ENCODE results near the gene ENO2. TPM values are rescaled to one million over a fixed set of nuclear protein-coding genes. Genes with fewer than 3 reads are reported as not detected.
"Not testable (repeated sequence)": the region's sequence is repeated elsewhere in the genome, so short reads cannot be mapped to it uniquely, and the experiment has no call there.

The ENO2 gene
- polyA plus RNA-seq, 1 donor, result 18.6 TPM

GRCh38 chr12:6871052-6871957 lies 43.1 kb upstream of the ENO2 start:
- H3K27ac ChIP-seq (ENCODE audit: low read length), result peak overlapping the region; percentile 91
- DNase-seq, result peak; percentile 52 to 80
- no peaks in the 10 kb centered on the region for H3K9me3 ChIP-seq (ENCODE audit: control insufficient read depth, low read depth, low read length)
- H3K4me1 ChIP-seq (ENCODE audit: control insufficient read depth, insufficient read depth, low read length), result peaks cover 36% of the 10 kb centered on the region
- WGBS (ENCODE audit: insufficient coverage, low lambda C conversion rate), result no CpG with 5 or more reads among the region's 12 CpGs
- H3K4me3 ChIP-seq (ENCODE audit: low read length), result peak overlapping the region; percentile 91
- H3K27me3 ChIP-seq (ENCODE audit: control insufficient read depth, insufficient read depth, low read length), result no peaks in the 10 kb centered on the region
- H3K36me3 ChIP-seq (ENCODE audit: control insufficient read depth, insufficient read depth, low read length), result peaks cover 25% of the 10 kb centered on the region

GRCh38 chr12:6872073-6873048 lies 42.0 kb upstream of the ENO2 start:
- peak overlapping the region; percentile 91 for H3K4me3 ChIP-seq (ENCODE audit: low read length)
- no peaks in the 10 kb centered on the region for H3K9me3 ChIP-seq (ENCODE audit: control insufficient read depth, low read depth, low read length)
- peak; percentile 87 to 89 for DNase-seq
- WGBS (ENCODE audit: insufficient coverage, low lambda C conversion rate), result no CpG with 5 or more reads among the region's 40 CpGs
- peak overlapping the region; percentile 91 for H3K27ac ChIP-seq (ENCODE audit: low read length)
- H3K27me3 ChIP-seq (ENCODE audit: control insufficient read depth, insufficient read depth, low read length), result no peaks in the 10 kb centered on the region
- H3K4me1 ChIP-seq (ENCODE audit: control insufficient read depth, insufficient read depth, low read length), result peaks cover 31% of the 10 kb centered on the region
- peaks cover 25% of the 10 kb centered on the region for H3K36me3 ChIP-seq (ENCODE audit: control insufficient read depth, insufficient read depth, low read length)

DNA sequence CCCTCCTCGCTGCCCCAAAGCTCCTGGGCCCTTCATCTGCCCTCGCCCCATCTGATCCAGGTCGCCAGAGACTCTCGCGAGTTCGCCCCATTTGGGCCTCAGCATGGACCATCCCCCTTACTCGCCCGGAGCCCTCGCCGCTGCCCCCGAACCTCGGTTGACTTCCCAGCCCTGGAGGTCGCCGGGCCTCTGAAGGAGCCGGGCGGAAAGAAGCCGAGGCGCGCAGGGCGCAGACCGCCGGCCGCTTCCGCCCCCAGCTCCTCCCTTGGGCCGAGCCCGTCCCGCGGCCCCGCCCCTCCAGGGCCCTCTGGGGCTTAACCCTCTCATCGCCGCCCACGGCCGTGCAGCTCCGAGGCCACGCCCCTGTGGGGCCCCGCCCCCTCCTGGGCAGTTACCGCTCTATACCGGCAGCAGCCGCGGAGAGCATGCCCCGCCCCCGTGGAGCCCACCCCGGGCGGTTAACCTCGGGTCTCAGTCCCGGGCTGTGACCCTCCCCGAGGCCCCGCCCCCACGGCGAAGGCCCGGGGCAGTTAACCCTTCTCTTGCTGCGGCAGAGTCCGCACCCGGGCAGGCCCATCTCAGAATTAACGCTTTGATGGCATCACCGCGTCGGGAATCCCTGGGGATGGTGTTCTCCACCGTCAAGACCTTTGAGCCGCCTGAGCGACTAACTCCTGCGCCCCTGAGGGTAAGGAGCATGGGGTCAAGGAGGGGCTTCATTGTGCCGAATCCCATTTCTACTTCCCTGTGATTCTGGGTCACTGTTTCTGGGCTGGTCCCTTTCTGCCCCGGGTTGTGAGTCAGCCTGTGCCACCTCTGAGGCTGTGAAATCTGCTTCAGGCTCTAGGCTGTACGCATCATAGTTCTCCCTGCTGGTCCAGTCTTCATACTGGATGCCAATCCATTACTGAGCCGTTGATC lies 41.0 kb upstream of the ENO2 start, which contains the start of gene SPSB2:
Gene SPSB2, minus strand, starts transcription at position 210 of the 921 bp plus-strand sequence. CDS start 402 bp downstream, outside the sequence.
- DNase-seq, result peak; percentile 98
- H3K36me3 ChIP-seq (ENCODE audit: control insufficient read depth, insufficient read depth, low read length), result peaks cover 25% of the 10 kb centered on the region
- peaks cover 30% of the 10 kb centered on the region for H3K4me1 ChIP-seq (ENCODE audit: control insufficient read depth, insufficient read depth, low read length)
- H3K27me3 ChIP-seq (ENCODE audit: control insufficient read depth, insufficient read depth, low read length), result no peaks in the 10 kb centered on the region
- H3K9me3 ChIP-seq (ENCODE audit: control insufficient read depth, low read depth, low read length), result no peaks in the 10 kb centered on the region
- peak within 1 kb of the TSS; percentile 91 for H3K27ac ChIP-seq (ENCODE audit: low read length)
- peak within 1 kb of the TSS; percentile 91 for H3K4me3 ChIP-seq (ENCODE audit: low read length)
- no CpG with 5 or more reads among the region's 66 CpGs for WGBS (ENCODE audit: insufficient coverage, low lambda C conversion rate)

- WGBS (ENCODE audit: insufficient coverage, low lambda C conversion rate), result 67% methylated on average over 4 of the region's 9 CpGs
- H3K27ac ChIP-seq (ENCODE audit: low read length), result peak overlapping the region; percentile 84
- peak overlapping the region; percentile 91 for H3K4me3 ChIP-seq (ENCODE audit: low read length)
- peaks cover 25% of the 10 kb centered on the region for H3K36me3 ChIP-seq (ENCODE audit: control insufficient read depth, insufficient read depth, low read length)
- H3K27me3 ChIP-seq (ENCODE audit: control insufficient read depth, insufficient read depth, low read length); H3K9me3 ChIP-seq (ENCODE audit: control insufficient read depth, low read depth, low read length); DNase-seq: not testable (repeated sequence)
- H3K4me1 ChIP-seq (ENCODE audit: control insufficient read depth, insufficient read depth, low read length), result peaks cover 24% of the 10 kb centered on the region
Measured at GRCh38 chr12:6874015-6874368, 40.4 kb upstream of the ENO2 start.

GRCh38 chr12:6879824-6880223 lies 34.6 kb upstream of the ENO2 start:
- no CpG with 5 or more reads among the region's 11 CpGs for WGBS (ENCODE audit: insufficient coverage, low lambda C conversion rate)
- not testable (repeated sequence) for H3K4me1 ChIP-seq (ENCODE audit: control insufficient read depth, insufficient read depth, low read length); H3K27ac ChIP-seq (ENCODE audit: low read length); H3K4me3 ChIP-seq (ENCODE audit: low read length); H3K9me3 ChIP-seq (ENCODE audit: control insufficient read depth, low read depth, low read length); H3K27me3 ChIP-seq (ENCODE audit: control insufficient read depth, insufficient read depth, low read length); DNase-seq
- peaks cover 14% of the 10 kb centered on the region for H3K36me3 ChIP-seq (ENCODE audit: control insufficient read depth, insufficient read depth, low read length)

GRCh38 chr12:6883252-6883651 lies 31.1 kb upstream of the ENO2 start:
- Histone ChIP-seq H3K27ac (ENCODE audit: low read length) (no peak overlapping the region), H3K9me3 (ENCODE audit: control insufficient read depth, low read depth, low read length) (no peaks in the 10 kb centered on the region), H3K4me3 (ENCODE audit: low read length) (no peak overlapping the region), H3K36me3 (ENCODE audit: control insufficient read depth, insufficient read depth, low read length) (peaks cover 12% of the 10 kb centered on the region), H3K27me3 (ENCODE audit: control insufficient read depth, insufficient read depth, low read length) (no peaks in the 10 kb centered on the region), H3K4me1 (ENCODE audit: control insufficient read depth, insufficient read depth, low read length) (peaks cover 22% of the 10 kb centered on the region)
- DNase-seq, result no peak
- 100% methylated on average over 1 of the region's 5 CpGs for WGBS (ENCODE audit: insufficient coverage, low lambda C conversion rate)

- H3K9me3 ChIP-seq (ENCODE audit: control insufficient read depth, low read depth, low read length), result no peaks in the 10 kb centered on the region
- H3K27ac ChIP-seq (ENCODE audit: low read length), result no peak overlapping the region
- H3K4me1 ChIP-seq (ENCODE audit: control insufficient read depth, insufficient read depth, low read length), result peaks cover 22% of the 10 kb centered on the region
- no peaks in the 10 kb centered on the region for H3K27me3 ChIP-seq (ENCODE audit: control insufficient read depth, insufficient read depth, low read length)
- no CpG with 5 or more reads among the region's 11 CpGs for WGBS (ENCODE audit: insufficient coverage, low lambda C conversion rate)
- no peak for DNase-seq
- no peak overlapping the region for H3K4me3 ChIP-seq (ENCODE audit: low read length)
- peaks cover 12% of the 10 kb centered on the region for H3K36me3 ChIP-seq (ENCODE audit: control insufficient read depth, insufficient read depth, low read length)
Measured at GRCh38 chr12:6883683-6884082, 30.7 kb upstream of the ENO2 start.

- Histone ChIP-seq H3K36me3 (ENCODE audit: control insufficient read depth, insufficient read depth, low read length) (peaks cover 12% of the 10 kb centered on the region), H3K9me3 (ENCODE audit: control insufficient read depth, low read depth, low read length) (no peaks in the 10 kb centered on the region), H3K4me3 (ENCODE audit: low read length) (no peak overlapping the region), H3K4me1 (ENCODE audit: control insufficient read depth, insufficient read depth, low read length) (peaks cover 22% of the 10 kb centered on the region), H3K27me3 (ENCODE audit: control insufficient read depth, insufficient read depth, low read length) (no peaks in the 10 kb centered on the region), H3K27ac (ENCODE audit: low read length) (no peak overlapping the region)
- DNase-seq, result no peak
- 100% methylated on average over 1 of the region's 22 CpGs for WGBS (ENCODE audit: insufficient coverage, low lambda C conversion rate)
Measured at GRCh38 chr12:6884539-6884938, 29.8 kb upstream of the ENO2 start.

- peaks cover 12% of the 10 kb centered on the region for H3K36me3 ChIP-seq (ENCODE audit: control insufficient read depth, insufficient read depth, low read length)
- H3K4me3 ChIP-seq (ENCODE audit: low read length); H3K9me3 ChIP-seq (ENCODE audit: control insufficient read depth, low read depth, low read length); DNase-seq; H3K27me3 ChIP-seq (ENCODE audit: control insufficient read depth, insufficient read depth, low read length): not testable (repeated sequence)
- H3K4me1 ChIP-seq (ENCODE audit: control insufficient read depth, insufficient read depth, low read length), result peaks cover 21% of the 10 kb centered on the region
- no CpG with 5 or more reads among the region's 15 CpGs for WGBS (ENCODE audit: insufficient coverage, low lambda C conversion rate)
- peak overlapping the region; percentile 88 for H3K27ac ChIP-seq (ENCODE audit: low read length)
Measured at GRCh38 chr12:6886206-6886999, 28.0 kb upstream of the ENO2 start.

All from large intestine (tissue), 3 donors.